NCI-H526 treated with DMSO at 0.1 percent for 48 hours (cell line): ENCODE data around the gene ARMC9.
"Not testable (repeated sequence)": the region's sequence is repeated elsewhere in the genome, so short reads cannot be mapped to it uniquely, and the experiment has no call there.

Source experiments
- DNase-seq: peaks from one replicate; lab custom pipeline; 2025; lab: John Stamatoyannopoulos, UW

Gene ARMC9

DNA sequence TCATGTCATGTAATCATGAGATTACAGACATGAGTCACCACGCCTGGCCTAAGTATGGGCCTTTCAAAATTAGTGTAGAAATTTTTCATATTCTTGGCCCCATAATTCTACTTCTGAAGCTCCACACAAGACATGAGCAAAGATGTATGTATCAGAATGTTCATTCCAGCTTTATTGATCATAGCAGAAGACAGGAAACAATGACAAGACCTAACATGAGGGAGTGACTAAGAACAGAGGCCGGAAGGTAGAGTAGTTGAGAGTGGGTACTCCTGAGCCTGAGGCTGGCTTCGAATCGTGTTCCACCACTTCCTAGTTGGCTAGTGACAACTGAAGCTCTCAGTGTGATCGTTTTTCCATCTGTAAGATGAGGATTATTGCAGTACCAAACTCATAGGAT, 89.3 kb downstream of the ARMC9 start:
- no peak for DNase-seq

DNA sequence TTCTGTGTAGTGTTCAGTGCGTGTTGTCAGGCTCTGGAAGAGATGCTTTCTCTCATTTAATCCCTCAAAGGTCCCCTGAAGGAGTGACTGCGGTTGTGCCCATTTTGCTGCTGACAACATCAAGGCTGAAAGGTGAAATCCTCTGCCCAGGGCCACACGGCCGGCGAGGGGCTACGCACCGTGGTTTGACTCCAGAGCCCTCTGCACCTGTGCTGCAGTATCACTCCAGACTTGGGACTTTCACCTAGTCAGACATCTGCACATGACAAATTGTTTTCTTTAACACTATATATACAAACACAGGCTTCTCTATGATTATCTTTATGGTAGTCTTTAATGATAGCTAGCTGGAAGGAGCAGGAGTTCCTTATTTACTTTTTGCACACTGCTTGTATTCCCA, 90.2 kb downstream of the ARMC9 start:
- DNase-seq: no peak

DNA sequence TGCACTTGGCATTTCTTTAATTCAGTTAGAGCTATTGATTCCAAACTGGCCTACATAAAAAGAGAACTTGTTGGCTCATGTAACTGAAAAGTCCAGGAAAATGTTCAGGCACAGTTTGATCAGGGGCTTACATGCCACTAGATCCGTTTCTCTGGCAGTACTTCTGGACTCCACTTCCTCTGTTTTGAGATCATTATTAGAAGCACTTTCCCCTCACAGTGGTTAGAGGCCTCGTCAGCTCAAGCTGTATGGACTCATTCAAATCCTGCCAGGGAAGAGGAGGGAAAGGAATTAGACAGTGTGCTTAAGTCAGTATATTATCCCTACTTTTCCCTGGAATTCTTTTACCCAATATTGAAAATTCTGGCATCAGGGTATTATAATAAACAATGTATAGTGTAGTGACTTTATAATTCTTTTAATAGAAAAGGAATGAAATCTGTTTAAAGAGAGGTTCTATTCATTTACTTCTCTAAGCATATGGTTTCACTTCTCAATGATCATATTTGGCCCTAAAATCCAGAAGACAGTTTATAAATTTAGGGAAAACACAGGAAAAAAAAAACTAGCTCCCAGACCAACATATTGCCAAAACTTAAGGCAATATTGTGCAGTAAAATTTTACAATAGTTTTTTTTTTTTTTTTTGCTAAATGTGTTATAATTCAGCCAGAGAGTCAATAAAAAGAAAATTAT, 92.0 kb downstream of the ARMC9 start:
- DNase-seq: no peak

DNA sequence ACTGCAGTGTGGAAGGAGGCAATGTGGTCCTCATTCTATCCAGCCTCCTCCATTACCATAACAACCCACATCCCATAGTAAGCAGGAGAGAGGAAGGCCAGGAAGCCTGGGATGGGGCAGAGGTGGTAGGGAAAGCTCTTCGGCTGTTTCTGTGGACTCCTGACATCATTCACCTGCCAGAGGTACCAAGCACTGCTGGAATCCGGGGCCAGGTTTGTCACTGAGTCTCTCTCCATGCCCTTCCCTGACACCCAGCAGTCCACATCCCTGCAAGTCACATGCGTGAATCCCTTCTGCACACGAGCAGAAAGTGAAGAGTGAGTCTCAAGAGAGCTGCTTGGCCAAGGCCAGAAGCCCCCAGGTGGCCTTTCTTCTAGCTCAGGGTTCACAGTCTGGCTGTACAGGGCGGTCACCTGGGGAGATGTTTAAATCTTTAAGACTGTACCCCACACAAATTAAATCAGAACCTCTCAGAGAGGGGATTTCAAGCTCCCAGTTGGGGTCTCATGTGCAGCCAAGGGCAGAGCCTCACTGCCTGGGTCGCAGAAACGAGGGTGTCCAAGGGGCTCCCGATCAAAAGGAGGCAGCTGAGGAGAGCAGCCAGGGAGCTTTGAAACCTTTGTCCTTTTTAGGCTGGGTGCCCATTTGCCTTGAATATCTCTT, 94.2 kb downstream of the ARMC9 start:
- no peak for DNase-seq

DNA sequence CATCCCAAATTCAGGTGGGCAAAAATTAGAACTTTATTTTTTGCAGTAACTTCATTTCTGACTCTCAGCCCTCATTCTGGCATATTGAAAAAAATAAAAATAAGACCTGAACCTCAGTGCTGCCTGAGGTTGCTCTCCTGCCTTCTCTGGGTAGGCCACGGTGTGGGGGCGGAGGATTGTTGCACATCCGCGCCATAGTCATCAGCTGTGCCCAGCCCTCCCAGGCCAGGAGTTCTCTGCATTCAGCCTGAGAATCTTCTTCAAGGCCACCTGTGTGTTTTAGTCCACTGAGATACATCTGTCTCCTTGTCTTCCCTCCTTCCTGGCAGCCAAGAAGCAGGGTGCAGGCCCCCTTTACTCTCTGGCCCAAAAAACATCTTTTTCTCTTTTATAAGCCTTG, 94.7 kb downstream of the ARMC9 start:
- DNase-seq: no peak

DNA sequence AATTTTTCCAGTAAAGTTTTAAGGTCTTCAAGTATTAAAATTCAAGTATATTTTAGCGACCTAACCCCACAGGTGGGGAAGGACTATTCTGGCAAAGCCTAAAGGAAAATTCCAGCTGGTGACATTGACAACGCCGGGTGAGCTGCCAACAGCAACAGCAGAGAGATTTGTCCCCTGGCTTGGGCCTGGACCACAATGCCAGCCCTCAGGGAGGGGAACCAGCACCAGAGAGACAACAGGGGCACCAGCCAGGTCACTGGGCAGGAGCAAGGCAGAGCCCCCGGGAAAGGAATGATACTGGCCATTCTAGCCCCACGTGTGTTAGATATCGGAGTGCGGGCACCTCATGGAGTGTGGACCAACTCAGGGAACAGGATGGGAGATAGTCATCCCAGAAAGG, 95.7 kb downstream of the ARMC9 start:
- no peak for DNase-seq

DNA sequence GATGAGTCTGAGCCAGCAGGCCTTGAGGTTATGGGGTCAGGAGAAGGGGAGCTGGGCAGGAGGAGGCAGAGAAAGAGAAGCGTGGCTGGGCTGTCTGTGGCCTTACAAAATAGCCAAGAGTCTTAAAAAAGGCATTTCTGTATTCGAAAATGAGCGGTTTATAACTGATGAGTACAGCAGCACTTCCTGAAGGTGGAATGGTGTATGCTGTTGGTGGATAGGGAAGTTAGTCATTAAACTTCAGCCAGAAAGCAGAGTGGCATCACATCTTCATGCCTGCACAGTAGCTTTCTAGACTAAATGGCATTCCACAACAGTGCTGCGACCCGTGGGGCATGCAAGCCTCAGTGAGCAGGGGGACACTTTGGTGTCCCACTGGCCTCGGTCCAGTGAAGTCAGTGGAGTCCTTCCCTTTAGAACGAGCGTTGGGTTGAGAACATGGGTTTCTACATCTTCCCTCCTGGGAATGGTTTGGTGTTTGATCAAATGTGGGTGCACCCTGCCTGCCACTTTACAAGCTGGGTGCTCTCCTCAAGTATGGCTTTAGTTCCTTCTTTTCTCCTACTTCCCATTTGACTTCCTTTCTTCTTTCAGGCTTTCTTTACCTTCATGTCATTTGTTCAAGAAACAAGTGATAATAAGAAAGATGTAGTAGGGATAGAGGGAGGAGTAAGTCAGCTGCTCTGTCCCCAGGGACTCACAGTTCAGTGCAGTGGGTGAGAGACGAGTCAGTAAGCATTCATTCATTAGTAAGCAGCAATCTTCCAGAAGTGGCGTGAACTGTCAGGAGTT, 96.3 kb downstream of the ARMC9 start:
- no peak for DNase-seq

DNA sequence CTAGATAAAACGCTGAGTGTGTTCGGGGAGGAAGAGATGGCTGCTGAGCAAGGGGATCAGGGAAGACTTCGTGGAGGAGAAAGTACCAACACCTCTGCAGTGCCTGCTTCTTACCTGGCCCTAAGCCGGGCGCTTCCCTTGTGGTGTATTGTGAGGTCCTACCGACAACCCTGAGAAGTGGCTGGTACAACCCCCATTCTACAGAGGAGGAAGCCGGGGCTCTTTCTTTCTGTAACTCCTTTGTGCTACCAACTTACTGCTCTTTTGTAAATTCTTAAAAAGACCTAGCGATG, 96.9 kb downstream of the ARMC9 start:
- no peak for DNase-seq

DNA sequence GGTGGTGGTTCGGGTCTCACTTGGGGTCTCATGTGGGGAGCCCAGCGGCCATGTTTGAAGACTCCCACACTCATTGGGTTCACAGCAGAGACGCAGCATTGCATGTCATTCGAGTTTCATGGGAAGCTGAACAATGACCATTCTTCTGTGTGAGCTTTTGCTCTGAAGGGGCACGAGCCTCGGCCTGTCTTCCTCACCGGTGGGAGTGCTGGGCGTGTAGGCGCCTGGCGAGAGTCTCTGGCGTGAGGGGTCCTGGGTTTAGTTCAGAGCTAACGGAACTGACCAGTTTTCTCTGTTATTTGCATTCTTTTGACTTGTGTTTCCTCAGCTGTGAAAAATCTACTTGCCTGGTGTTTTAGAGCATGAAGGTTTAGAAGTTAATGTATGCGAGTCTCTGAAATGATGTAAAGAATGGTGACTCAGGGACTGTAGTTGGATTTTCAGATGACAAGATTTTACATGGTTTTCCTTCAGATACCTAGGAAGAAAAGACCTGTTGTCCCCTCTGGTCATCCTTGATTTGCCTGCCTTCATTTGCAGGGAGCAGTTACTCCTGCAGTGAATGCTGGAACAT, 98.1 kb downstream of the ARMC9 start:
- DNase-seq: no peak

DNA sequence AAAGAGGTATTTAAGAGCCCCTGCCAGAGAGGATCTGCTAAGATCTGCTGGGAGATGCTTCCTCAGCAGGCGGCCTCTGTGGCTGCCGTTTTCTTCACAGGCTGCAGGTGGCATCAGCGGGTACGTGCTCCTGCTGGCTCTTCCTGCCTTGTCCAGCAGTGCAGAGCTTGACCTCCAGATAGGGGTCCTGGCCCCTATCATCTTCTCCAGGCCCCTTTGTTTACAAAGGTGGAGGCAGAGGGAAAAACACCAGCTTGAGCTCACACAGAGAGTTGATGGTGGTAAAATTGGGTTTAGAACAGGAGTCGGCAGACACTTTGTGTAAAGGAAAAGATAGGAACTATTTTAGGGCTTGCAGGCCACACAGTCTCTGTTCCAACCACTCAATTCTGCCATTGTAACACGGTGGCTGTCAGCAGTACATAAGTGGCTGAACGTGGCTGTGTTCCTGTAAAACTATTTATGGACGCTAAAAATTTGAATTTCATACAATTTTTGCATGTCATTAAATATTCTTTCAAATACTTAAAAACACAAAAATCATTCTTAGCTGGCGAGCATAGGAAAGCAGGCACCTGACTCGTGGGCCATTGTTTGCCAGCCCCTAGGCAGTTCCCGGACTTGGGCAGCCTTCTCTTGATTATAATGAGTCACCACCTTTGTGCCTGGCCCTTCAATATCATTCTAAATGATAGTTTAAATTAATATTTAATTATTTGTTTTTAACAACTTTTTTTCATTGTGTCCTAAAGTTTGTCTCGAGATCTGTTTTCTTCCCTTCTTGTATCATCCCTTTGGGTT, 98.9 kb downstream of the ARMC9 start:
- peak; percentile 16 for DNase-seq

DNA sequence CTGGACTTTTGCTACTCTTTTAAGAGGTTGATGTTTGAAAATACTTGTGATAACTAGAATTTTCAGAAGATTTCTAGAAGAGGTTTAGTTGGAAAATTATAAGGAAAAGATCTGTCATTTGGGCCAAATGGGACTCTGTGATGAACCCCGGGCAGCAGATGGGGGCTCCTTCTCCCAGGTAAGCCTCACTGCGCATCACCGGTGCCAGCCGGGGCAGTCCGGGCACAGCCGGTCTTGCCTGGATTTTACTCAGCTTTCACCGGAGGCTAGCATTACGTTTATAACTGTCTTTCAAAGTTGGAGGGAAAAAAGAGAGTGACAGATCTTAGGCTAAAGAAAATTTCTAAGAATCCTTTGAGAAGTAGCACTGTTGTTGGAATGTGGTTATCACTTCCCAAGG, 99.7 kb downstream of the ARMC9 start:
- DNase-seq: no peak

DNA sequence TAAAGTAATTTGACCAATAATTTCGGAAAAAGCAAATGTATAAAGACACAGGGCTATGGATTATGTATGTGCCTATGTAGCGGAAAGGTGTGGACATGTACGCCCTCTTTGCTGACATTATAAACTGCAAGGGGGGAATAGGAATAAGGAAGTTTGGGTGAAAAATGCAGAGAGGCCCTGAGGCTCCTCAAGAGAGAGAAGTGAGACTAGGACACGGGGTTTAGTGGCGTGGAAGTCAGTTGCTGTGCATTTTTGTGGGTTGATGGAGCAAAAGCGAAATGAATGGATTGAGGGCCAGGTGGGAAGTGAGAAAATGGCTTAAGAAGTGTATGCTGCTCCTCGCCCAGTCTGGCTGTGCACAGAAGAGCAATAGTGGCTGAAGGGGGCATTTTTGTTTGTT, 100.8 kb downstream of the ARMC9 start:
- no peak for DNase-seq

DNA sequence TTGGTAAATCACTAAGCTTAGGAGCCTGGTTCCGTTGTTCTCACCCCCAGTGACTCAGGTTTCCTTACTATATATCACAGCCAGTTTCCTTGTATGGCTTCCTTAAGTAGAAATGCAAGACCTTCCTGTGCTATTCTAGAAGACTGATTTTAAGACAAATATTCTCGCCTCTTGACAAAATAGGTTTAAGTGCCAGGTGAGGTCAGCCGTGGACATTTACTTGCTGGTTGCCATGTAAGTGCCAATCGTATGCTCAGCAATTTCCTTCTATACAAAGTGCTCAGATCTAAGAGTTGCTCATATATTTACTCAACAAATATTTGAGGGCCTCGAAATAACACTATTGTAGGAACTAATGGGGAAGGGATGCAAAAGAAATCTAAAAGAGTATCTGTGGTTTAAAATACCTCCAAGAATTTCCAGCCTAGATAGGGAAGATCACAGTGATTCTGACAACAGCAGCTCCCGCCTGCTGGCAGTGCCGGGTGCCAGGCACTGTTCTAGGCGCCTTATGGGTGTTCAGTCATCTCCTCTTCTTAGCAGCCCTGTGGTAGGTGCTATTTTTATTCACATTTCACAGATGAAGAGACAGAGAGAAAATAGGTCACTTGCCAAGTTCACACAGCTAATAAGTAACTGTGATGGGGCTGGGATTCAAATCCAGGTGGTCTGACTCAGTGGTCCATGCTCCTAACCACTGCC, 101.7 kb downstream of the ARMC9 start:
- no peak for DNase-seq

DNA sequence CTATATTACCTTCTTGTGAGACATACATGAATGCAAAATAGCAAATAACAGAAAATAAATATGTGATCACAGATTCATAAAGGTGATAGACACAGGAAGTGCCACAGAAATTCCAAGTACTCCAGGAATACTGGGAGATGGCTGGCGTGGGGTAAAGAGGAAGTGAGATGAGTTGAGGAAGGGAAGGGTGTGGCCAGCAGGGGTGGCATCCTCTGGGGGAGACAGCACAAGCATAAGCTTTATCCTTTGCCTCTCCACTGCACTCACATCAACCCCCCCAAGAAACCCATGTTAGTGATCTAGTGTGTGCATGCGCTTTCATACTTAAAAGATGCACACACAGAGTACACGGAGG, 102.3 kb downstream of the ARMC9 start:
- DNase-seq: no peak

DNA sequence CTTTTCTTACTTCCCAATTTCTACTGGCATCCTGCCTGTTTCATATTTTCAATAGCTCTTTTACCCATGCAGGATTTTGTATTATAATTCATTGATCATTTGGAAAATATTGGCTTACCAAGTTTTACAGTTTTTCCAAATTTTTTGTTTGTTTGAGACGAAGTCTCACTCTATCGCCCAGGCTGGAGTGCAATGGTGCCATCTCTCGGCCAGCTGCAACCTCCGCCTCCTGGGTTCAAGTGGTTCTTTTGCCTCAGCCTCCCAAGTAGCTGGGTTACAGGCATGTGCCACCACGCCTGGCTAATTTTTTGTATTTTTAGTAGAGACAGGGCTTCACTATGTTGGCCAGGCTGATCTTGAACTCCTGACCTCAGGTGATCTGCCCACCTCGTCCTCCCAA, 105.8 kb downstream of the ARMC9 start:
- DNase-seq: not testable (repeated sequence)

DNA sequence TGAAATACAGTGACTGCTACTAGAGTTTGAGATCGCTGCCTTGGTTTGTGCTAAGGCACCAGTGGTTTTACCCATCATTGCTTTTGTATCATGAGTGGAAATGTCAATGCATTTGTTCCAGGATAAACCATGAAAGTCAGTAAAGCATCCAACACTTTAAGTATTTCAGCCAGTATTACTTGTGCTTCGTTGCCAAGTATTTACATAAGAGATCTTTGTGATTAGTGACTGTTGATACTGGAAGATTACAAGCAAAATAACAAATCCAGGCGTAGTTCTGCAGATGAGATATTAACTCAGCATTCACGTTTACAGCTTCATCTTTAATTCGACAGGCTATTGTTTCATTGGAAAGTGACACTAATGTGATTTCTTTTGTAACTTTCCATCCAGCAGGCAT, 106.8 kb downstream of the ARMC9 start:
- peak; percentile 37 for DNase-seq

DNA sequence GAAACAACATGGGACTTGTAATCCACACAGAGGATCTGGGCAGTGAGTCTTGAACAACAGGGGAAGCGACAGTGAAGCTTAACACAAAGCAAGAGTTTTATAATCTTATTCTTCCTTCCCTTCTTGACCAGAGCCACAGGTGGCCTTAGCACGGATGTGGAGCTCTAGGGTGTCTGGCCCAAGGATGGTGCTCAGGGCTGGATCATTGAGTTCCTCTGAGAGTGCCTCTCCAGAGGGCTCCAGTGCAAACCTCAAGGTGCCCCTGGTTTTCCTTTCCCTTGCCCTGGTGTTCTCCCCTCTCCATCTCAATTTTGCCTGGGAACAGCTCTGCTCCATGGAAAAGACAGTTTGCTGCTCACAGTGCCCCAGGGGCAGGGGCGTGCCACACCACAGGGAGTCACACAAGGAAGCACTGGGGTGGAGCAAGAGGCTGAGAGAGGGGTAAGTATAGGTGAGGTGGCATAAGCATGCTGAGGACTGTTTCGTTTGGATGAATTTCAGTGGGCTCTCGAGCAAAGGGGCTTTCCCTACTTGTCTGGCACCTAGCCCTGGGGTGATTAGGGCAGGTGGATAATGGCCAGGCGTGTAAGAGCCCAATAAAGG, 108.5 kb downstream of the ARMC9 start:
- no peak for DNase-seq

DNA sequence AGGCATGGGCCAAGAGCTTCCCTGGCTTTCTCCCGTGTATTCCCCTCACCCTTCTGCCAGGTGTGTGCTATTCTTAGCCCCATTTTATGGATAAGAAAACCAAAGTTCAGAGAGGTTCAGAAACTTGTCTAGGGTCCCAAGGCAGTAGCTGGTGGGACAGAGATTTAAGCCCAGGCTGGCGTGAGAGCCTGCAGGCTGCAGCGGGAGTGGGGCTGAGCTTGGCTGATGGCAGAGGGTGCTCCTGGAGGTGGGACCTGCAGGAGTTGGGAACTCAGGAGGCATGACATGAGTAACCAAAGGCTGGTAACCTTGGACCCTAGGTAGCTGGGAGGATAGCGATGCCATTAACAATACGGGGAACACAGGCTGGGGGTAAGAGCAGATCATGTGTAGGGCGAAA, 109.8 kb downstream of the ARMC9 start:
- DNase-seq: no peak

DNA sequence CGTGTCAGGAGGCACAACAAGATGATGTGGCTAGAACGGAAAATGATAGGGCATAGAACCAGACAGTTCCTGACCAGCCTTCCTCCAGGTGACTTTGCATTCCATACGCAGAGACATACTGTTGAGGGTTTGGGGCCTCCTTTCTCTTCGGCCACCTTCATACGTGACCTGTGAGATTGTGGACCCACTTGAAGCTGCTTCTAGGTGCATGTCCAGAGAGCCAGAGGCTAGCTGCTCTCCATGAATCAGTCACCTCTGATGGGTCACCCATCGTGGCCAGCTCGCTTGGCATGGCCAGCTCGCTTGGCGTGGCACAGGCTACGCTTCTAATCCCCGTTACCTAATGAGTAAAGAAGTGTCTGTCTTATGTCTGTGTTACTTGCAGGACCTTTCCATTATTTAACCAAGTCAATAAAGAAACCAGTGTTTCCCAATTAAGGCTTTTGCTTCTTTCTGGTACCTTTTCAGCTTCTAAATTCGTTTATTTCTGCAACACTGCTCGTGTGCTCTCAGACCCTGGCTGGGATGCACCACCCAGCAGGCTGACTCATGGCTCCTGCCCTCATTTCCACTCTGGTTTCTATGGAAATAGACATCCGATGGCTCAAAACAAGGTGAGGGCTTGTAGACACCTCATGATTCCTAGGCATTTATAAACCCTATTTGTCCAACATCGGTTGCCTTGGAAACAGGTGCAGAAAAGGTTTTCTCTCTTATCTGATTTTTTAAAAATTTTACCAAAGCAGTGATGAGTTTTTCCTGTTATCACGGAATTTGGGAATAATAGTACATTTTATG, 110.4 kb downstream of the ARMC9 start:
- no peak for DNase-seq

DNA sequence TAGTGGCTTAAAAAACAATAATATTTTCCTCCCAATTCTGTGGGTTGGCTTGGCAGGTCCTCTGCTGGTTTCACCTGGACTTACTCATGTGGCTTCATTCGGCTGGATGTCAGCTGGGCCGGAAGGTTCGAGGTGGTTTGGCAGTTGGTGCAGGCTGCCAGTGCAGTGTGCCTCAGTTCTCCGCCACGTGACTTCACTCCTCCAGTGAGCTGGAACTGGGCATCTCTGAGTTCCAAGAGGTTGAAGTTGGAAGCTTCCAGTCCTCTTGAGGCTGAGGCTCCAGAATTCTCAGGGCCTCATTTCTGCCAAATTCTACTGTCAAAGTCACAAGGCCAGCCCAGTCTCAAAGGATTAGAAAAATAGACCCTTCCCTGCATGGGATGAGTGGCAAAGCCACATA, 113.6 kb downstream of the ARMC9 start:
- no peak for DNase-seq

DNA sequence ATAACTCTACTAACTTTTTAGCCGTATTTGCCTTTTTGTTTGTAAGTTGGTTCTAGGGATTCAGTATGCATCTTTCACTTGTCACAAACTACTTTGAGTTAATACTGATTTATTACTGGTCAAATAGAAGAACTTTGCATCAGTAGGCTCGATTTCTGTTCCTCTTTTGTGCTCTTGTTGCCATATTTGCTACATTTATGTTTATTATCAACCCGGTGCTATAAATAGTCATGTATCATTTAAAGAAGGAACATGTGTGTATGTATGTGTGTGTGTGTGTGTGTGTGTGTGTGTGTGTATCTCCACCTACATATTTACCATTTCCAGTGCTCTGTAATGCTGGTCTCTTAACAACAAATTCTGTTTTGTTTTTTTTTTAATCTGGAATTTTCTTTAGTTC, 117.5 kb downstream of the ARMC9 start:
- no peak for DNase-seq
